Endothelial cell of umbilical vein (primary cell): ENCODE data around the gene RANGAP1. TPM values are rescaled to one million over a fixed set of nuclear protein-coding genes. Genes with fewer than 3 reads are reported as not detected.

Experiments used
- BruUV-seq: library from RNA; stranded (reverse); fragments of 400-500 nt; replicated peaks from 2 replicates; lab custom pipeline; 2021; lab: Mats Ljungman, UMichigan
- CTCF ChIA-PET: fragments of 300-600, 350-600 bp; sonication (Branson Sonifier 250); formaldehyde crosslinking; loops from one replicate; lab custom pipeline; 2021; ENCODE audit warnings: antibody characterized with exemption, inconsistent platforms; lab: Charles Lee
- POLR2A ChIA-PET: fragments of 300-600, 350-600 bp; sonication (Branson Sonifier 250); formaldehyde crosslinking; loops from one replicate; lab custom pipeline; 2021; ENCODE audit warnings: antibody characterized with exemption, inconsistent platforms; lab: Charles Lee
- DNase-seq: peaks from one replicate; pipeline ENCODE4 v3.0.0-alpha.2; 2011; ENCODE audit warnings: low read depth, low spot score
- FAIRE-seq: peaks from 2 replicates; lab custom pipeline; 2011; peaks lifted over from hg19 to GRCh38; lab: Jason Lieb, UNC
- H2AFZ ChIP-seq: 2 replicates; pipeline ENCODE4 v1.6.0; 2012; ENCODE audit warnings: low read depth, low read length, control low read depth, inconsistent platforms
- H3K27ac ChIP-seq: 2 replicates; pipeline ENCODE4 v1.5.1; 2011; ENCODE audit warnings: low read depth, mild to moderate bottlenecking, control low read depth, low read length, moderate library complexity; ENCODE audit not compliant: insufficient read depth
- H3K27me3 ChIP-seq, 2 experiments: 2 replicates each; pipeline versions ENCODE4 v1.6.0 to v1.6.1; 2011; ENCODE audit warnings: low read length in 2 of 2, mixed read lengths in 1 of 2; ENCODE audit not compliant: control insufficient read depth in 2 of 2, insufficient read depth in 2 of 2
- H3K36me3 ChIP-seq, 2 experiments: 2 replicates in 1 of 2; 3 replicates in 1 of 2; pipeline ENCODE4 v1.5.1; 2011; ENCODE audit warnings: low read length in 2 of 2, mild to moderate bottlenecking in 1 of 2, moderate library complexity in 1 of 2; ENCODE audit not compliant: control insufficient read depth in 2 of 2, insufficient read depth in 2 of 2; ENCODE audit errors: extremely low read depth in 1 of 2
- H3K4me1 ChIP-seq: 3 replicates; pipeline ENCODE4 v1.5.1; 2011; ENCODE audit warnings: mild to moderate bottlenecking, low read length; ENCODE audit not compliant: control insufficient read depth, insufficient read depth; ENCODE audit errors: extremely low read depth
- H3K4me2 ChIP-seq: 2 replicates; pipeline ENCODE4 v1.6.1; 2011; ENCODE audit warnings: low read length, control low read depth, mixed read lengths; ENCODE audit not compliant: insufficient read depth
- H3K4me3 ChIP-seq, 3 experiments: fragments of 200-600 bp in 1 of 3; sonication (generic), shearing (Covaris generic) in 1 of 3; replicated peaks in 1 of 3; 2 replicates each; pipeline ENCODE4 v1.5.1; 2011 to 2016; ENCODE audit warnings: control low read depth in 3 of 3, low read length in 3 of 3, mild to moderate bottlenecking in 2 of 3, inconsistent platforms in 1 of 3, low read depth in 1 of 3, moderate library complexity in 1 of 3; ENCODE audit not compliant: insufficient read depth in 1 of 3
- H3K79me2 ChIP-seq: 2 replicates; pipeline ENCODE4 v1.6.0; 2012; ENCODE audit warnings: low read length, inconsistent platforms; ENCODE audit not compliant: control insufficient read depth, insufficient read depth
- H3K9ac ChIP-seq: replicated peaks from 2 replicates; pipeline ENCODE3; 2011; ENCODE audit warnings: low read length, control low read depth; ENCODE audit not compliant: insufficient read depth; ENCODE audit errors: extremely low read depth
- H3K9me1 ChIP-seq: replicated peaks from 3 replicates; pipeline ENCODE4 v1.6.0; 2011; ENCODE audit warnings: mild to moderate bottlenecking, low read length; ENCODE audit not compliant: control insufficient read depth, insufficient read depth; ENCODE audit errors: extremely low read depth
- H3K9me3 ChIP-seq: replicated peaks from 2 replicates; pipeline ENCODE4 v1.5.1; 2012; ENCODE audit warnings: low read length, inconsistent platforms; ENCODE audit not compliant: control insufficient read depth, insufficient read depth
- H4K20me1 ChIP-seq: replicated peaks from 2 replicates; pipeline ENCODE3; 2011; ENCODE audit warnings: mild to moderate bottlenecking, low read length; ENCODE audit not compliant: control insufficient read depth, insufficient read depth; ENCODE audit errors: extremely low read depth
- CTCF ChIP-seq, 2 donors: IDR thresholded peaks; 1 replicate in 1 of 2; 2 replicates in 1 of 2; pipeline ENCODE4 v1.5.1; 2011; ENCODE audit warnings: low read length in 2 of 2, mild to moderate bottlenecking in 2 of 2, moderate library complexity in 2 of 2, control low read depth in 1 of 2, inconsistent platforms in 1 of 2, low read depth in 1 of 2; ENCODE audit not compliant: insufficient read depth in 1 of 2; ENCODE audit errors: extremely low read depth in 1 of 2
- EZH2 ChIP-seq: IDR thresholded peaks from 2 replicates; pipeline ENCODE4 v1.6.1; 2012; ENCODE audit warnings: borderline replicate concordance, low read depth, mild to moderate bottlenecking, moderate library complexity, low read length, inconsistent platforms; ENCODE audit not compliant: severe bottlenecking
- FOS ChIP-seq: IDR thresholded peaks from 2 replicates; pipeline ENCODE4 v1.6.1; 2011; ENCODE audit warnings: mild to moderate bottlenecking, low read length, moderate library complexity, borderline replicate concordance; ENCODE audit not compliant: insufficient read depth
- GATA2 ChIP-seq: IDR thresholded peaks from 2 replicates; pipeline ENCODE4 v1.7.0; 2011; ENCODE audit warnings: low read depth, mild to moderate bottlenecking, moderate library complexity, mixed read lengths, low read length; ENCODE audit not compliant: insufficient read length, insufficient read depth
- JUN ChIP-seq: IDR thresholded peaks from 2 replicates; pipeline ENCODE4 v1.6.1; 2011; ENCODE audit warnings: borderline replicate concordance, low read depth; ENCODE audit not compliant: insufficient read length, insufficient read depth
- MAX ChIP-seq: IDR thresholded peaks from 2 replicates; pipeline ENCODE4 v1.6.1; 2011; ENCODE audit not compliant: insufficient read depth, insufficient read length
- MYC ChIP-seq: IDR thresholded peaks from one replicate; pipeline ENCODE4 v1.6.1; 2011; ENCODE audit warnings: mild to moderate bottlenecking, low read depth, low read length
- POLR2A ChIP-seq: IDR thresholded peaks from 2 replicates; pipeline ENCODE4 v1.6.1; 2012; ENCODE audit warnings: low read depth, mild to moderate bottlenecking, control low read depth, low read length
- POLR2AphosphoS5 ChIP-seq: IDR thresholded peaks from 2 replicates; pipeline ENCODE4 v1.6.1; 2012; ENCODE audit warnings: low read depth, mild to moderate bottlenecking, control low read depth, low read length, moderate library complexity; ENCODE audit not compliant: insufficient read depth
- dilution Hi-C: fragments of 300-500 bp; cut with MboI; formaldehyde crosslinking; loops from one replicate; pipeline ENCODE4 v1.15.0; 2019; ENCODE audit warnings: low sequenced_read_pairs; ENCODE audit not compliant: extremely low pct_ligation_motif_present
- intact Hi-C: fragments of 100-400 bp; cut with micrococcal nuclease; formaldehyde crosslinking; loops from one replicate; pipeline ENCODE4 v1.10.0; 2022
- polyA plus RNA-seq, 4 experiments: library from polyadenylated mRNA; depleted of rRNA in 3 of 4; stranded (reverse) in 3 of 4; unstranded in 1 of 4; fragments of >200 nt; gene quantifications; 2 replicates each; pipeline versions ENCODE4 v1.2.1 to v1.2.3, GENCODE V29; 2011 to 2012; ENCODE audit warnings: missing spikeins in 1 of 4
- total RNA-seq: library from RNA; stranded (reverse); gene quantifications from 2 replicates; pipeline ENCODE4 v1.2.3, GENCODE V29; 2021

Gene RANGAP1
- total and polyA plus RNA-seq, 2 donors (not counting 3 experiments of a cell fraction or from before 2014, with no cell fraction given): 169 to 182 TPM

- H3K4me1 ChIP-seq: peaks cover 15% of the 10 kb centered on the region
- no TSS peak for BruUV-seq
- peaks cover 2% of the 10 kb centered on the region for H4K20me1 ChIP-seq
- dilution Hi-C loops (no loop called here), intact Hi-C loops (loop anchor here (5.0 kb wide), 1 partner anchor 216 kb away; the partner anchor contains the start of gene EP300)
- no peak for TF ChIP-seq JUN
- H3K9ac ChIP-seq: no peak overlapping the region
- peaks cover 86% of the 10 kb centered on the region for H3K79me2 ChIP-seq
- DNase-seq (no peak), FAIRE-seq (no peak)
- H3K27me3 ChIP-seq: no peaks in the 10 kb centered on the region
- H3K4me3 ChIP-seq: no peak overlapping the region
- H3K36me3 ChIP-seq: peaks cover 4 to 9% of the 10 kb centered on the region in 2 experiments
- H3K9me3 ChIP-seq: no peaks in the 10 kb centered on the region
- ChIA-PET CTCF (interaction anchor here (1.6 kb wide), 1 partner anchor 19 kb away, joined by 3 read pairs; no protein-coding TSS in a partner anchor), POLR2A (no interaction called here)
- H3K9me1 ChIP-seq: no peaks in the 10 kb centered on the region
- no peak overlapping the region for H3K4me2 ChIP-seq
- H3K27ac ChIP-seq: no peak overlapping the region
- no peak overlapping the region for H2AFZ ChIP-seq
These were observed 22.1 kb upstream of the RANGAP1 start for GRCh38 chr22:41308054-41308453.

- Histone ChIP-seq H3K4me3 (no peak overlapping the region), H3K9ac (no peak overlapping the region), H3K4me1 (peaks cover 22% of the 10 kb centered on the region), H4K20me1 (no peaks in the 10 kb centered on the region), H3K9me1 (no peaks in the 10 kb centered on the region), H2AFZ (no peak overlapping the region), H3K36me3 (peaks cover 4 to 9% of the 10 kb centered on the region in 2 experiments), H3K4me2 (peak overlapping the region; percentile 27), H3K27me3 (no peaks in the 10 kb centered on the region), H3K27ac (peak overlapping the region; percentile 24), H3K9me3 (no peaks in the 10 kb centered on the region), H3K79me2 (peaks cover 85% of the 10 kb centered on the region)
- dilution Hi-C loops: no loop called here
- ChIA-PET POLR2A (interaction anchor here (0.6 kb wide), 1 partner anchor 15 kb away, joined by 6 read pairs; no protein-coding TSS in a partner anchor), CTCF (interaction anchor here (1.2 to 1.5 kb wide), 2 partner anchors 17 to 28 kb away, joined by 3 to 4 read pairs; no protein-coding TSS in a partner anchor)
- TF ChIP-seq MAX (no peak), MYC (no peak), EZH2 (no peak), POLR2A (no peak), FOS (peak; percentile 88), JUN (peak; percentile 63), POLR2AphosphoS5 (peak; percentile 48), GATA2 (no peak), CTCF (IDR thresholded peaks at IDR 0.05; ENCODE audit: extremely low read depth in 1 of 2, insufficient read depth in 1 of 2, low read depth in 1 of 2, low read length in 2 of 2) (no peak)
- FAIRE-seq (peak; percentile 92), DNase-seq (peak; percentile 82)
- no TSS peak for BruUV-seq
- intact Hi-C loops: loop anchor here (5.0 kb wide), 1 partner anchor 213 kb away; the partner anchor contains the start of gene EP300
These were observed 19.7 kb upstream of the RANGAP1 start for GRCh38 chr22:41305646-41306045.
